GM12878 (cell line): ENCODE measurements around the gene SPRED2. TPM values are rescaled to one million over a fixed set of nuclear protein-coding genes. Genes with fewer than 3 reads are reported as not detected.

Experiments used
- ATAC-seq: fragments of 200-7000 bp; cut with Tn5 transposase; 3 replicates; pipeline ENCODE4 v1.9.1; 2020; ENCODE audit warnings: mild to moderate bottlenecking, moderate library complexity
- BruUV-seq: library from RNA; stranded (reverse); fragments of 400-500 nt; replicated peaks from 2 replicates; lab custom pipeline; 2021; lab: Mats Ljungman, UMichigan
- CTCF ChIA-PET: fragments of 300-600 bp; sonication (Branson Sonifier 250); formaldehyde crosslinking; extraction: SDS; loops from one replicate; lab custom pipeline; 2021; ENCODE audit warnings: inconsistent platforms; lab: Yijun Ruan, JAX
- POLR2A ChIA-PET: fragments of 350-600 bp; formaldehyde crosslinking; extraction: SDS; loops from one replicate; lab custom pipeline; 2021; ENCODE audit warnings: inconsistent platforms; lab: Charles Lee
- RAD21 ChIA-PET: fragments of 300-600 bp; sonication (Branson Sonifier 250); formaldehyde crosslinking; loops from one replicate; lab custom pipeline; 2023; ENCODE audit warnings: antibody characterized with exemption; ENCODE audit not compliant: unreplicated experiment; lab: Charles Lee
- SMC1A ChIA-PET: fragments of 300-600 bp; sonication (Branson Sonifier 250); formaldehyde crosslinking; loops from one replicate; lab custom pipeline; 2023; ENCODE audit not compliant: unreplicated experiment, uncharacterized antibody; lab: Charles Lee
- DNase-seq: peaks from one replicate; pipeline ENCODE4 v3.0.0-alpha.2; 2011; ENCODE audit warnings: low read depth, low spot score
- FAIRE-seq: peaks from 3 replicates; lab custom pipeline; 2011; peaks lifted over from hg19 to GRCh38; lab: Jason Lieb, UNC
- H2AFZ ChIP-seq: 2 replicates; pipeline ENCODE4 v1.6.0; 2011; ENCODE audit warnings: low read depth, low read length, control low read depth; ENCODE audit not compliant: control insufficient read depth
- H3K27ac ChIP-seq: 2 replicates; pipeline ENCODE4 v1.5.1; 2011; ENCODE audit warnings: control low read depth; ENCODE audit not compliant: control insufficient read depth, insufficient read depth
- H3K27me3 ChIP-seq, 2 experiments: replicated peaks in 1 of 2; 2 replicates each; pipeline versions ENCODE4 v1.6.0 to v1.6.1; 2011; ENCODE audit warnings: low read length in 1 of 2; ENCODE audit not compliant: control insufficient read depth in 2 of 2, insufficient read depth in 2 of 2
- H3K36me3 ChIP-seq, 2 experiments: 2 replicates each; pipeline ENCODE4 v1.5.1; 2011; ENCODE audit warnings: low read length in 1 of 2; ENCODE audit not compliant: control insufficient read depth in 2 of 2, insufficient read depth in 2 of 2
- H3K4me1 ChIP-seq: 2 replicates; pipeline ENCODE4 v1.6.1; 2011; ENCODE audit warnings: mild to moderate bottlenecking, low read length, moderate library complexity, mixed read lengths; ENCODE audit not compliant: control insufficient read depth, insufficient read depth
- H3K4me2 ChIP-seq: 2 replicates; pipeline ENCODE4 v1.6.0; 2011; ENCODE audit warnings: control low read depth; ENCODE audit not compliant: control insufficient read depth, insufficient read depth
- H3K4me3 ChIP-seq: fragments of 200-600 bp; sonication (generic); 2 replicates; pipeline ENCODE4 v1.5.1; 2016
- H3K79me2 ChIP-seq: 2 replicates; pipeline ENCODE4 v1.6.0; 2011; ENCODE audit warnings: low read length; ENCODE audit not compliant: control insufficient read depth, insufficient read depth
- H3K9ac ChIP-seq: 2 replicates; pipeline ENCODE4 v1.8.0; 2011; ENCODE audit warnings: low read length, control low read depth, mixed read lengths; ENCODE audit not compliant: control insufficient read depth, insufficient read depth
- H3K9me3 ChIP-seq: replicated peaks from 3 replicates; pipeline ENCODE4 v1.5.1; 2011; ENCODE audit warnings: mild to moderate bottlenecking, low read length; ENCODE audit not compliant: control insufficient read depth, insufficient read depth
- H4K20me1 ChIP-seq: 2 replicates; pipeline ENCODE4 v1.6.0; 2011; ENCODE audit not compliant: control insufficient read depth, insufficient read depth
- ATF3 ChIP-seq: IDR thresholded peaks from 2 replicates; pipeline ENCODE4 v1.6.1; 2011; ENCODE audit warnings: low read depth, mild to moderate bottlenecking, low read length, moderate library complexity, borderline replicate concordance; ENCODE audit errors: extremely low read depth
- BCL3 ChIP-seq: IDR thresholded peaks from 2 replicates; pipeline ENCODE4 v1.6.1; 2011; ENCODE audit warnings: borderline replicate concordance, low read depth, mild to moderate bottlenecking, moderate library complexity, low read length; ENCODE audit not compliant: insufficient read depth, poor library complexity, severe bottlenecking
- CBX5 ChIP-seq: sonication (generic); IDR thresholded peaks from 2 replicates; pipeline ENCODE4 v1.6.1; 2016; ENCODE audit warnings: low read depth, moderate library complexity, mild to moderate bottlenecking, inconsistent platforms
- POLR2AphosphoS2 ChIP-seq: IDR thresholded peaks from 2 replicates; pipeline ENCODE4 v1.6.1; 2011; ENCODE audit warnings: low read depth, mild to moderate bottlenecking, low read length, improper control_type of control experiment, moderate library complexity
- RAD51 ChIP-seq: fragments of 450-650 bp; IDR thresholded peaks from 2 replicates; pipeline ENCODE4 v1.6.1; 2016; ENCODE audit warnings: moderate library complexity, mild to moderate bottlenecking, inconsistent platforms
- REST ChIP-seq: IDR thresholded peaks from 2 replicates; pipeline ENCODE4 v1.6.1; 2012; ENCODE audit warnings: mild to moderate bottlenecking, low read depth, low read length
- SMARCA5 ChIP-seq: fragments of 450-650 bp; IDR thresholded peaks from 2 replicates; pipeline ENCODE4 v1.6.1; 2017; ENCODE audit warnings: mild to moderate bottlenecking
- SMC3 ChIP-seq: IDR thresholded peaks from 2 replicates; pipeline ENCODE4 v1.6.1; 2011; ENCODE audit warnings: low read length, improper control_type of control experiment, borderline replicate concordance
- YY1 ChIP-seq: IDR thresholded peaks from 2 replicates; pipeline ENCODE4 v1.6.1; 2011; ENCODE audit warnings: low read depth, mild to moderate bottlenecking, low read length
- ZNF207 ChIP-seq: fragments of 450-650 bp; IDR thresholded peaks from 2 replicates; pipeline ENCODE4 v1.6.1; 2014; ENCODE audit warnings: antibody characterized with exemption, mild to moderate bottlenecking, borderline replicate concordance
- ZNF24 ChIP-seq: fragments of 450-650 bp; IDR thresholded peaks from 2 replicates; pipeline ENCODE4 v1.6.1; 2017; ENCODE audit warnings: antibody characterized with exemption, mild to moderate bottlenecking
- WGBS: methylation state at CpG from one replicate; pipeline ENCODE4 v1.1.6; 2016; ENCODE audit warnings: low lambda C conversion rate; ENCODE audit not compliant: insufficient replicate concordance, insufficient coverage; ENCODE audit errors: missing lambda C conversion rate; 5-methylcytosine and 5-hydroxymethylcytosine counted together
- in situ Hi-C: fragments of 300-500 bp; cut with MboI; formaldehyde crosslinking; loops from 9 replicates; pipeline ENCODE4 v1.14.3; 2018; ENCODE audit warnings: mixed read lengths
- intact Hi-C: fragments of 100-400 bp; cut with micrococcal nuclease; formaldehyde crosslinking; loops from one replicate; pipeline ENCODE4 v1.14.2; 2022; ENCODE audit not compliant: unreplicated experiment
- polyA plus RNA-seq, 11 experiments: library from polyadenylated mRNA; depleted of rRNA in 4 of 11; unstranded in 6 of 11; stranded (reverse) in 5 of 11; fragments of >200 nt; fragmentation: Nextera tagmentation in 4 of 11; fragmentation: Illumina TruSeq in 1 of 11; extraction: Ambion mirVana in 4 of 11; extraction: Trizol in 1 of 11; gene quantifications; 1 replicate in 1 of 11; 2 replicates in 10 of 11; pipeline versions ENCODE4 v1.2.1 to v1.2.3, GENCODE V29; 2011 to 2016; ENCODE audit warnings: inconsistent platforms in 2 of 11, missing spikeins in 2 of 11, low read depth in 1 of 11
- total RNA-seq, 4 experiments: library from RNA; depleted of rRNA in 3 of 4; stranded (reverse); fragments of >200 nt in 3 of 4; fragmentation: Illumina TruSeq in 1 of 4; extraction: Trizol in 1 of 4; gene quantifications; 2 replicates each; pipeline versions ENCODE4 v1.2.1 to v1.2.3, GENCODE V29; 2013 to 2021
- TF ChIP-seq, protein P1 (sequence below): fragments of 450-650 bp; IDR thresholded peaks from 2 replicates; pipeline ENCODE4 v1.6.1; 2018; ENCODE audit warnings: borderline replicate concordance, mild to moderate bottlenecking; ENCODE audit not compliant: partially characterized antibody
- TF ChIP-seq, protein P2 (sequence below): fragments of 450-650 bp; IDR thresholded peaks from 2 replicates; pipeline ENCODE4 v1.6.1; 2017; ENCODE audit warnings: mild to moderate bottlenecking

SPRED2 gene
- total and polyA plus RNA-seq, 10 of the 15 experiments (the other 5 are each of a cell fraction or from before 2014, with no cell fraction given) = 3.0 to 23.9 (median 9.7) TPM

DNA sequence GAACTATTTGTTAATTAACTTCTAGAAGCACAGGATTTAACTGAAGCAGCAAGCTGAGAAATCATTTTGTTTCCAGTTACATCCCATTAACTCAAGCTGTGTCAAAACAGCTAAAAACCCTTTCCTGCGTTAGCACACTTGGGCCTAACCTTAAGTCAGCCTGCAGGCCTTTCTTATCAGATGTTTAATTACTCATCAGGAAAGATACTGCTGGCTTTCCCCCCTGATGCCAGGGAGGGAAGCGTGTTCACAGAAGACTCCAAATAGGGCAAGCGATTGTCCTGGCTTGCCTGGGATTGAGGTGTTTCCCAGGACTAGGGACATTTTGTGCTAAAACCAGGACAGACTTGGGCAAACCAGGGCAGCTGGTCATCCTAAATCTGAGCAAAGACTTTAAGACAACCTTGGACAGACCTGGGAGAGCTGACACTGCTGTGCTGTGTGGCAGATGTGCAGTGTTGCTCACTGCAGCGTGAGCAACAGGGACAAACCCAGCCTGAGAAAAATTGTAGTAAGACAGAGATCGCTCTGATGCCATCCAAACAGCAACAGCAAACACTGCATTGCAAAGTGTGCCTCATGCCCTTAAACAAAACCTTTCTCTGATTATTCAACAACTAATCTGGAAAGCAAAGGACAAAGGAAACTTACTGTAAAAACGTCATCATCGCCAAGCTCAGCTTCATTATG lies 100.9 kb downstream of the SPRED2 start:
- Histone ChIP-seq H2AFZ (no peak overlapping the region), H3K4me3 (no peak overlapping the region), H4K20me1 (no peaks in the 10 kb centered on the region), H3K27ac (no peak overlapping the region), H3K36me3 (peaks cover 2 to 3% of the 10 kb centered on the region in 2 experiments; a peak in 2 of 4 replicates), H3K4me1 (no peaks in the 10 kb centered on the region), H3K79me2 (no peaks in the 10 kb centered on the region), H3K4me2 (no peak overlapping the region), H3K9me3 (no peaks in the 10 kb centered on the region), H3K27me3 (no peaks in the 10 kb centered on the region), H3K9ac (no peak overlapping the region)
- no peak for FAIRE-seq
- no peak for DNase-seq
- no peak for ATAC-seq
- intact Hi-C loops (no loop called here), in situ Hi-C loops (no loop called here)
- ChIA-PET RAD21 (interaction anchor here (0.7 kb wide), 1 partner anchor 31 kb away, joined by 3 read pairs; no protein-coding TSS in a partner anchor), CTCF (interaction anchor here (1.1 kb wide), 1 partner anchor 13 kb away, joined by 3 read pairs; no protein-coding TSS in a partner anchor), POLR2A (no interaction called here), SMC1A (interaction anchor here (0.8 to 0.9 kb wide), 2 partner anchors 21 to 172 kb away, joined by 3 read pairs; no protein-coding TSS in a partner anchor)
- WGBS = 94% methylated on average over 7 of the region's 7 CpGs
- BruUV-seq = no TSS peak
- no peak for TF ChIP-seq BCL3
- no peak for TF ChIP-seq POLR2AphosphoS2
- TF ChIP-seq, protein P1, sequence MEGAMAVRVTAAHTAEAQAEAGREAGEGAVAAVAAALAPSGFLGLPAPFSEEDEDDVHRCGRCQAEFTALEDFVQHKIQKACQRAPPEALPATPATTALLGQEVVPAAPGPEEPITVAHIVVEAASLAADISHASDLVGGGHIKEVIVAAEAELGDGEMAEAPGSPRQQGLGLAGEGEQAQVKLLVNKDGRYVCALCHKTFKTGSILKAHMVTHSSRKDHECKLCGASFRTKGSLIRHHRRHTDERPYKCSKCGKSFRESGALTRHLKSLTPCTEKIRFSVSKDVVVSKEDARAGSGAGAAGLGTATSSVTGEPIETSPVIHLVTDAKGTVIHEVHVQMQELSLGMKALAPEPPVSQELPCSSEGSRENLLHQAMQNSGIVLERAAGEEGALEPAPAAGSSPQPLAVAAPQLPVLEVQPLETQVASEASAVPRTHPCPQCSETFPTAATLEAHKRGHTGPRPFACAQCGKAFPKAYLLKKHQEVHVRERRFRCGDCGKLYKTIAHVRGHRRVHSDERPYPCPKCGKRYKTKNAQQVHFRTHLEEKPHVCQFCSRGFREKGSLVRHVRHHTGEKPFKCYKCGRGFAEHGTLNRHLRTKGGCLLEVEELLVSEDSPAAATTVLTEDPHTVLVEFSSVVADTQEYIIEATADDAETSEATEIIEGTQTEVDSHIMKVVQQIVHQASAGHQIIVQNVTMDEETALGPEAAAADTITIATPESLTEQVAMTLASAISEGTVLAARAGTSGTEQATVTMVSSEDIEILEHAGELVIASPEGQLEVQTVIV = no peak
- no peak for TF ChIP-seq RAD51
- no peak for TF ChIP-seq ZNF207
- TF ChIP-seq, protein P2, sequence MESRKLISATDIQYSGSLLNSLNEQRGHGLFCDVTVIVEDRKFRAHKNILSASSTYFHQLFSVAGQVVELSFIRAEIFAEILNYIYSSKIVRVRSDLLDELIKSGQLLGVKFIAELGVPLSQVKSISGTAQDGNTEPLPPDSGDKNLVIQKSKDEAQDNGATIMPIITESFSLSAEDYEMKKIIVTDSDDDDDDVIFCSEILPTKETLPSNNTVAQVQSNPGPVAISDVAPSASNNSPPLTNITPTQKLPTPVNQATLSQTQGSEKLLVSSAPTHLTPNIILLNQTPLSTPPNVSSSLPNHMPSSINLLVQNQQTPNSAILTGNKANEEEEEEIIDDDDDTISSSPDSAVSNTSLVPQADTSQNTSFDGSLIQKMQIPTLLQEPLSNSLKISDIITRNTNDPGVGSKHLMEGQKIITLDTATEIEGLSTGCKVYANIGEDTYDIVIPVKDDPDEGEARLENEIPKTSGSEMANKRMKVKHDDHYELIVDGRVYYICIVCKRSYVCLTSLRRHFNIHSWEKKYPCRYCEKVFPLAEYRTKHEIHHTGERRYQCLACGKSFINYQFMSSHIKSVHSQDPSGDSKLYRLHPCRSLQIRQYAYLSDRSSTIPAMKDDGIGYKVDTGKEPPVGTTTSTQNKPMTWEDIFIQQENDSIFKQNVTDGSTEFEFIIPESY = no peak
- TF ChIP-seq ZNF24 = no peak
- no peak for TF ChIP-seq SMARCA5
- TF ChIP-seq YY1 = no peak
- TF ChIP-seq CBX5 = no peak
- no peak for TF ChIP-seq ATF3
- no peak for TF ChIP-seq REST
- no peak for TF ChIP-seq SMC3
